PC-9 (cell line): Measurements from ENCODE around the gene ADCY2.

Source experiments
- EZH2 ChIP-seq: fragments of 200-600 bp; sonication (generic); IDR thresholded peaks from 2 replicates; pipeline ENCODE4 v1.8.0; 2017; ENCODE audit warnings: antibody characterized with exemption, low read depth
- TF ChIP-seq, protein P1 (sequence below): fragments of 200-600 bp; sonication (generic); conservative IDR thresholded peaks from 2 replicates; pipeline ENCODE4 v1.6.1; 2017; ENCODE audit warnings: mixed run types, antibody characterized with exemption, mild to moderate bottlenecking, moderate library complexity

DNA sequence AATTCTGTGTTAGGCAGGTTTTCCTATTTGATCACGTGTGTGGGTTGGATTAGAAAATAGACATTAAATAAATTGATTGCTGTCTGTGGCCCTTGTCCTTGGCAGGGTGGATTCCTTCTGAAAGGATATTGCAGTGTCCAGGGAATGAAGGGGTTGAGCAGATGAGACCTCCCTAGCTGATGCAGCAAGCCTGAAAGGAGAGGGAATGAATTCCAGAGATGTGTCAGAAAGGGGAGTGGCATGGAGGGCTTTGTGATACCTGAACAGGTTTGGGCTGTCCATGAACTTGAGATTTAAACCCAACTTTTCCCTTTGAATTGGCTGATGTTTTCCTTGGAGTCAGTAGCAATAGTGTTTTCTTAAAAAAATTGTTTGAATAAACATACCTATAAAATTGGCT lies 66.8 kb downstream of the ADCY2 start:
- TF ChIP-seq, protein P1, sequence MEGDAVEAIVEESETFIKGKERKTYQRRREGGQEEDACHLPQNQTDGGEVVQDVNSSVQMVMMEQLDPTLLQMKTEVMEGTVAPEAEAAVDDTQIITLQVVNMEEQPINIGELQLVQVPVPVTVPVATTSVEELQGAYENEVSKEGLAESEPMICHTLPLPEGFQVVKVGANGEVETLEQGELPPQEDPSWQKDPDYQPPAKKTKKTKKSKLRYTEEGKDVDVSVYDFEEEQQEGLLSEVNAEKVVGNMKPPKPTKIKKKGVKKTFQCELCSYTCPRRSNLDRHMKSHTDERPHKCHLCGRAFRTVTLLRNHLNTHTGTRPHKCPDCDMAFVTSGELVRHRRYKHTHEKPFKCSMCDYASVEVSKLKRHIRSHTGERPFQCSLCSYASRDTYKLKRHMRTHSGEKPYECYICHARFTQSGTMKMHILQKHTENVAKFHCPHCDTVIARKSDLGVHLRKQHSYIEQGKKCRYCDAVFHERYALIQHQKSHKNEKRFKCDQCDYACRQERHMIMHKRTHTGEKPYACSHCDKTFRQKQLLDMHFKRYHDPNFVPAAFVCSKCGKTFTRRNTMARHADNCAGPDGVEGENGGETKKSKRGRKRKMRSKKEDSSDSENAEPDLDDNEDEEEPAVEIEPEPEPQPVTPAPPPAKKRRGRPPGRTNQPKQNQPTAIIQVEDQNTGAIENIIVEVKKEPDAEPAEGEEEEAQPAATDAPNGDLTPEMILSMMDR: no peak
- no peak for TF ChIP-seq EZH2
